OCI-LY1 (cell line): ENCODE data around the gene KAT6B.

Experiments used
- CTCF ChIP-seq: fragments of 200-600 bp; sonication (generic), shearing (Covaris generic); IDR thresholded peaks from 2 replicates; pipeline ENCODE4 v1.5.1; 2017; ENCODE audit warnings: mild to moderate bottlenecking, antibody characterized with exemption, low read length, moderate library complexity, mixed read lengths
- EZH2 ChIP-seq: fragments of 200-600 bp; sonication (generic), shearing (Covaris generic); IDR thresholded peaks from 2 replicates; pipeline ENCODE4 v1.8.0; 2017; ENCODE audit warnings: borderline replicate concordance, mixed run types, mild to moderate bottlenecking, antibody characterized with exemption, low read length, moderate library complexity, mixed read lengths

DNA sequence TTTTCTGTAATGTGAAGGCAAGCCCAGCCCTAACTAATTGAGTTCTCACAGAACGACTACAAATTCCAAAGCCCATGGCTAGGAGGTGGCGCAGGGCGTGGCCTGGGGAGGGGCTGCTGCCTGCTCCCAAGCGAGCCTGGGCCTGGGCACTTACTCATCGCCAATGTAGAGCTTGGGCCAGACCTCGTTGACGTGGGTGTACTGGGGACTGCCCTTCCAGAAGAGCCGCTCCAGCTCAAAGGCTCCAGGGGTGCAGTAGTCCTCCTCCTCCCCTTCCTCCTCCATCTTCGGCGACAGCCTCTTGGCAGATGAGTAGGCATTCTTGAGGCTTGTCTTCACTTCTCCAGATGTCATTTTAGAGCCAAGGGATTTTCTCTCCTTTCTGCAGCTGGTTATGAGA lies 231.8 kb downstream of the KAT6B start:
- TF ChIP-seq CTCF: no peak
- no peak for TF ChIP-seq EZH2
